Middle frontal gyrus (tissue), 1 donor: ENCODE results near the gene EYA4.
"Not testable (repeated sequence)": the region's sequence is repeated elsewhere in the genome, so short reads cannot be mapped to it uniquely, and the experiment has no call there.

ENCODE experiments used
- DNase-seq: peaks from one replicate; pipeline ENCODE4 v3.0.0-alpha.2; 2015; ENCODE audit warnings: low spot score; ENCODE audit errors: extremely low spot score

The EYA4 gene

DNA sequence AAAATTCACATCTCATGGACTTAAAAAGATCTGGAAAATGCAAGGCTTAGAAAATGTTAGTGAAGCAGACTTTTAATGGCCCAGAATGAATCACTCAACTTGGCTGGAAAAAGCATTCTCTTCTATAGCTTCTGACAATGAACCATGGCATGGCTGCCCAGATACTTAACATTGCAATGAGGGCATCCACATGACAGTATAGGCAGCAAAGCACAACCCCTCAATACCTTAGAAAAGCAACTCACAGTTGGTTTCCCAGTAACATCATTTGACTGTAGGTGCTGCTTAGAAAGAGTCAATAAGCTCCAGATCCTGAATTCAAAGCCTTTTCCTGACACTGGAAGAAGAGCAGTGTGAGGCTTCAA, 155.8 kb downstream of the EYA4 start:
- no peak for DNase-seq

- DNase-seq, result not testable (repeated sequence)
Observed at GRCh38 chr6:133397601-133398000, 156.4 kb downstream of the EYA4 start.

DNA sequence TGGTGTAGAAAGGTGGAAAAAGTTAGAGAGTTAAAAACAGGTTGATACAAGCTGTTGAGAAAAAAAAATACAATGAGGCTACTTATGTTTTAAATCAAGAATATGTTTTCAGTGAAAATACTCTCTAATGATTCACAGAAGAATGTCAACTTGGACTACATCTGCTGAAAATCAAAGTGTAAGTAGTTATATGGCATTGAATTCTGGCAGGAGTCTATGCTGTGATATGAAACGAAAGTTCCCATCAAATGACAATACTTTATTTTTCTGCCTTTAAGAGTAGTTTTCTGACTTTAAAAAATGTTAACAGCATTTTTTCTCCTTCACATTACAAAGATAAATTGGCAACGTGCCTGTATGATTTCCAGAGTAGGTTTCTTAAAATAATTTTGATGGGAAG, 158.3 kb downstream of the EYA4 start:
- DNase-seq, result no peak

DNA sequence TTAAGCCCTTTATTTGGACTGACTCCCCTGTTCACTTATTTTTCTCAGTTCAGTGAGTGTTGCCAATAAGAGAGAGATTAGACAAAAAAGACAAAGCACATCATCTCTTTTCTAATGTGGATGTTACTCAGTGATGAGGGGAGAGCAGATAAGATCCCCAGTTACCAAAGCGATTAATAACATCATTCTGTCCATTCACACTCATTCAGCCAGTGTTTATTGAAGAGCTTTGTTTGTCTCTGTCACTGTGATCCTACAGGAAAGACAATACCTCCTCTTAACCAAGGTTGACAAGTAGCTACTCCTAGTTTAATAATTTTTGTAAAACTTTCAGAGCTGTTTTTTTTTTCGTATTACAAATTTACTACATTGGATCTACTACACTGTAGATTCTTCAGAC, 163.0 kb downstream of the EYA4 start:
- no peak for DNase-seq

GRCh38 chr6:133404728-133405127, 163.6 kb downstream of the EYA4 start:
- no peak for DNase-seq

- DNase-seq, result no peak
Observed at GRCh38 chr6:133407320-133408100, 166.4 kb downstream of the EYA4 start.

- DNase-seq, result no peak
Observed at GRCh38 chr6:133408132-133408531, 167.0 kb downstream of the EYA4 start.

DNA sequence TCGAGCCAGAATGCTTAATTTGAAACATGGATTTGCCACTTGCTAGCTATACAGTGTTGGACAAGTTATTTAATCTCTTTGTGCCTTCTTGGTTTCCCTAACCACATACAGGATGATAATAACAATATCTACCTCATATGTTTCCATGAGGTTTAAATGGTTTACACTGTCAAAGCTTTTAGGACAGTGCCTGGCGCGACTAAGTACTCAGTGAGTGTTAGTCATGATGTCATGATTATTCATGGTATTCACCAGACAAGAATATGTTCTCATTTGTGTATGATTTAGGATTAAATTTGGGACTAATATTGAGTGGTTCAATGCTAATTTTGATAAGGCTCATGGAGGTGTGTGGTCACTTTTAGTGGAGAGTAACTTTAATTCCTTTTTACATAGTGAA, 167.4 kb downstream of the EYA4 start:
- no peak for DNase-seq

- DNase-seq, result no peak
Observed at GRCh38 chr6:133410638-133411435, 169.7 kb downstream of the EYA4 start.

GRCh38 chr6:133411757-133412156, 170.6 kb downstream of the EYA4 start:
- no peak for DNase-seq

GRCh38 chr6:133415262-133415661, 174.1 kb downstream of the EYA4 start:
- DNase-seq, result no peak

DNA sequence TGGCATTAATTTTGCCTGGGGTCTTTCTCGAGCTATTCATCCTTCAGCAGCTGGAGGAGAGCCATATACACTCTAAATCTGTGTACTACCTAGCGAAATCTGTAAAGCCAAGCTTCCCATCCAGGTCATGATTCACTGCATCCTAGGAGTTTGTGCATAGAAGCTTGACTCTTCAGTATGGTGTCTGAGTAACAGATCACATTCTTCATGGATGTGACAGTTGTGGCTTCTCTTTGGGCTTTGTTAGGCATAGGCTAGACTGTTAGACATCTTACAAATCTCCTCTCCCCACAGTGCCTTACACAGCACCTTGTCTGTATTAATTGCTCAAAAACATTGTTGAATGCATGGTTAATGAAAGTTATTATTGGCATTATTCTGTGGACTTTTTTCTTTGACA, 177.0 kb downstream of the EYA4 start:
- no peak for DNase-seq

DNA sequence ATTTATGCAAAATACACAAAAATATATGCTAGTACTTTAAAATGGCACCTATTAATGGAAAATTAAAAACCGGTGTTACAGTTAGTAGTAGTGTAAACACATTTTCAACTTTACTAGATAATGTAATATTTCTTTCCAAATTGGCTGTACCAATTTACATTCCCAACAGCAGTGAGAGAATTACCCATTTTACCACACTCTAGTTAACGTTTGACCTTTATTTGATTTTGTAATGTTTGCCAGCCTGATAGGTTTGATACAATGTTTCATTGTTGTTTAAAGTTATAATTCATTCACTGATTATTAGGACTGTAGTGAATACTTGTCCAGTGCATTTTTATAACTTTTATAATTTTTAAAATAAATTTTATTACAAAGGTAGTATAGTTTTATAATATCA, 182.1 kb downstream of the EYA4 start:
- DNase-seq, result no peak

DNA sequence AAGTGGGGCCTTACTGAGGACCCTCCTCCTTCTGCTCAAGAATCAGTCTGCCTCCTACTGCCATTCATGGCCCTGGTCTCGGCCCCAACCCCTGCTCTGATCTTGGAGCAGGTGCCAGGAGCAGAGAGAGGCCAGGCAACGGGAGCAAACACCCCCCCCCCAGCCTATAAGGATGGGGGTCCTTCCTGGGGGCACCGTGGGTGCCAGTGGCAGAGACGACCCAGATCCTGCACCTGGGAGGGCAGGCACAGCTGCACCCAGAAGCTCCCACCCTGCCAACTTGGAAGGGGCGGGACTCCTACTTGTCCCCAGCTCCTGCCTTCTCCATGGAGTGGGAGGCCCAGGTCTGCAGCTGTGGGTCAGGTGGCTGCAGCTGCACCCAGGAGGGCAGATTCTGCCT, 183.2 kb downstream of the EYA4 start:
- DNase-seq, result no peak

- no peak for DNase-seq
Observed at GRCh38 chr6:133426038-133426437, 184.9 kb downstream of the EYA4 start.

DNA sequence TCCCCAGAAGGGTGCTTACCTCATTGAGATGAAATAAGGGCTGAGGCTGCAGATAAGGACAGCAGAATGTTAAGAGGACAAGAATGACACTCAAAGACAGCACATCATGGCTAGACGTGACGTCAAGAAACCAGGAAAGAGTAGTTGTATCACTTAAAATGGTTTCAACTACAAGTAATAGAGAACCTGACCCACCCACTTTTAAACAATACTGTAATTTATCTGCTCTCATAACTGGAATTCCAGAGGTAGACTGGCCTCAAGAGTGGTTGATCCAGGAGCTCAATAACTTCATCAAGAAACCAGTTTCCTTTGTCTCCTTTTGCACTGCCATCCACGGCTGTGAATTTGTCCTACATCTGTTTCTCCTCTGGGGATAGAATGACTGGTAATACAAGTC, 187.1 kb downstream of the EYA4 start:
- no peak for DNase-seq

GRCh38 chr6:133430530-133430929, 189.4 kb downstream of the EYA4 start:
- DNase-seq, result no peak

- DNase-seq, result no peak
Observed at GRCh38 chr6:133431031-133431430, 189.9 kb downstream of the EYA4 start.

GRCh38 chr6:133432021-133432989, 191.1 kb downstream of the EYA4 start:
- no peak for DNase-seq

DNA sequence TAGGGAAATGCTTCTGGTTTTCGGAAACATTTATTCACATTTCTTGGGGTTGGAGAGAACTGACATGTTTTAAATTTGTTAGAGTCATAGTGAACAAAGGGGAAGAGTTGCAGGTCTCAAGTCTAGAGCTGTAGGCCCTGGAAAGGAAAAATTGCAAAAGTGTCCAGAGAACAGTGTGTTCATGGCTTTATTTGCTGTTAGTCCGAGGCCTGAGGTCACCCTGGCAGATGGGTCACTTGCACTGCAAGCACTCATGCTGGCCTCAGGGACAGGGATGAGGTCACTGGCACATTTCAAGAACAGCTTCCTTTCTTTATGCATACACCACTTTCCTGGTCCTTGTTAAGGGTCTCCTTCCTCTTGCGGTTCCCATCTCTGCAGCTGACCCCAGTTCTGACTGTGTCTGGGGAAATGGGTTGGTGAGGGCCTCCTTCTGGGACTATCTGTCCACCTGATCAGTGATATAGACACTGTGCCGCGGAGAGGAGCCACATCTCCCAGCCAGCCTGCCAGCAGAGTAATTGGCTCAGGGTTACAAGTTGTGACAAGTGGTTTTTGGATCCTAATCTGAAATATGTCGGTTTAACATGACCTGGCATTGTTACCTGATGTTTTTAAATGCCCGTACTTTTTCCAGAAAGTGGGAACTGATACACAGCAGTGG, 194.0 kb downstream of the EYA4 start:
- DNase-seq, result no peak

- DNase-seq, result no peak
Observed at GRCh38 chr6:133436652-133437051, 195.5 kb downstream of the EYA4 start.
